Left renal cortex interstitium (tissue), 4 donors: ENCODE data around the gene ERVK3-1. TPM values are rescaled to one million over a fixed set of nuclear protein-coding genes. Genes with fewer than 3 reads are reported as not detected.

Source experiments
- DNase-seq, 4 donors: peaks; one replicate each; pipeline ENCODE4 v3.0.0-alpha.2; 2013; ENCODE audit warnings: low read depth in 4 of 4, low spot score in 2 of 4, missing footprints in 1 of 4
- polyA plus RNA-seq, 4 donors: library from polyadenylated mRNA; unstranded; fragments of 120-200 nt; gene quantifications; one replicate each; pipeline ENCODE4 v1.2.1, GENCODE V29; 2013; ENCODE audit not compliant: insufficient read length in 4 of 4

Gene ERVK3-1
- polyA plus RNA-seq, 4 donors = 49.7 to 58.3 (median 51.6) TPM

DNA sequence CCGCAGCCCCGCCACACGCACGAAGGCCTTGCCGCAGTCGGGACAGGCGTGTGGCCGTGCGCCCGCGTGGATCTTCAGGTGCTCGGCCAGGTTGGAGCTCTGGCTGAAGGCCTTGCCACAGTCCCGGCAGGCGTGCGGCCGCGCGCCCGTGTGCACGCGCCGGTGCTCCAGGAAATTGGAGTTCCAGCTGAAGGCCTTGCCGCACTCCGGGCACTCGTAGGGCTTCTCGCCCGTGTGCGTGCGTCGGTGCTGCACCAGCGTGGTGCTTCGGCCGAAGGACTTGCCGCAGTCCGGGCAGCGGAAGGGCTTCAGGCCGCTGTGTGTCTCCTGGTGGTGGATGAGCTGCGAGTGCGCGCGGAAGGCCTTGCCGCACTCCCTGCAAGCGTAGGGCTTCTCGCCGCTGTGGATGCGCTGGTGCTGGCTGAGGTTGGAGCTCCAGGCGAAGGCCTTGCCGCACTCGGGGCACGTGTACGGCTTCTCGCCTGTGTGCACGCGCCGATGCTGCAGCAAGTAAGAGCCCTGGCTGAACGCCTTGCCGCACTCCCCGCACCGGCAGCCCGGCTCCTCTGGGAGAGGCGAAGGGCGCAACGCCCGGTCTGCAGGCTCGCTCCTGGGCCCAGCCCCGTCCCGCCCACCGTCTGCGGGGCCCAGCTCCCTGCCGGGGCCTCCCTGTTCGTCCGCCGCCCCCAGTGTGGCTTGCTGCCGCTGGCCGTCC lies 51.7 kb downstream of the ERVK3-1 start:
- peak in 1 of 4 donors; percentile 23 for DNase-seq

DNA sequence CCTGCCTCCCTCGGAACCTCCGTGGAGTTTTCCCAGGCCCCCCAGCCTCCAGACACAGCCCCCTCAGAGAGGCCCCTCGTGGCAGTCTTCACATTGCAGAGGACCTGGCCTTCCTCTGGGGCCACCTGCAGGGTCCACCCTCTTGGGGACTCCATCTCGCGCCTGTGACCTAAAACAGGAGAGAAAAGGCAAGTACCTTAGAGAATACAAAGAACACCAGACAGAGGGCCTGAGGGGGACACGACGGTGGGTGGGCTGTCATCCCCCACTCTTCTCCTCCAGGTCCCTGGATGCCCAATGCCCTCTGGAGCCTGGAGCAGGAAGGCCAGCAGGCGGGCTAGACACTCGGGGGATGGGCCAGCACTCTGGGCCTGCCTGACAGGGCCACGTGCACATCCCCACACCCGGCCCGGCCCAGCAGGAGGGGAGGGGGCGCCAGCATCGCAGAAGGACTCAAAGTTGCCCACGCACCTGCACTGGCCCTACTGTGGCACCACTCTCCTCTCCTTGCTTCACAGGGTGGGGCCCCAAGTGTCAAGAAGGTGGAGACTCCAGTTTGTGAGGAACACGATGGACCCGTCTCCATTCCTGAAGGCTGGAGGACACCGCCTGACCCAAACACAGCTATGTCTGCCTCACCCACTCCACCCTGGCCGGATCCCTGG lies 52.4 kb downstream of the ERVK3-1 start:
- DNase-seq = no peak

GRCh38 chr19:58361900-58362271 lies 56.7 kb downstream of the ERVK3-1 start:
- DNase-seq = no peak

DNA sequence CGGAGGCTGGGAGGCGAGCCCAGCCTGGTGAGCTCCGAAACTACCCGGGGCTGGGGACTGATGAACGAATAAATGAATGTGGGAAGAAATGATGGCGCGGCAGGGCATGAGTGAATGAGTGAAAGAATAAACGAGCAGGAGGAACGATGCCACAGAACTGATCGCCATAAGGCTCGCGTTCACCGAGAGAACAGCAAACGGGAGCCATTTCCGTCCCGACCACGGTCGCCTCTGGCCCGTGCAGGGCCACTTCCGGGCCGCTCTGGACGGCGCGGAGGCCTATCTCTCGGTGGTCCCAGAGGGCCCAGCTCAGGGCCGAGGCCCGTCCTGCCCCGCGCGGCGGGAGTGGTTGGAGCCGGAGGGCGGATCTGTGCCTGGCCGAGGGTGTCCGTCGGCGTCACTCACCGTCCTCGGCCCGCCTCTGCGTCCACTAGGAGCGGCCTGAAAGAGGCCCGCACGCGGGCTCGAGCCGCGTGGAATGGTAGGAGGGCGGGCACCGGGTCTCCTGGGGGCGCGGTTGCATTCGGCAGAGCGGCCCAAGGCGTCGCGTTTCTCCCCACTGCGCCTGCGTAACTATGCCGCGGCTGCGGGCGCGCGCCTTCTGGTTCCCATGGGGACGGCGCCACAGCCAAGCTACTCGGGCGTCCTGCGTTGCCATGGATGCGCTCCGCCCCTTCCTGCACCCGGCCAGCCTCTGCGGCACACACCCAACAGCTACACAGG lies 57.3 kb downstream of the ERVK3-1 start, which contains the start of gene ZNF497:
ZNF497 (minus strand) TSS at position 480 of the 723 bp plus-strand sequence. CDS start 5,116 bp downstream, outside the sequence.
- DNase-seq = peak; percentile 90 to 93 (median 92)

- DNase-seq = no peak
These were observed 59.0 kb downstream of the ERVK3-1 start for GRCh38 chr19:58364146-58364545.

Other genes starting within 250 kb of the ERVK3-1 start
- 10 to 100 TPM; 19.2 to 31.1 (median 26.1) TPM for gene ZNF135, start 246.1 kb upstream of the ERVK3-1 start, polyA plus RNA-seq
- gene ZSCAN18, start 207.1 kb upstream of the ERVK3-1 start, polyA plus RNA-seq = 100 to 1,000 TPM in 3 of 4 donors, 10 to 100 TPM in 1; 69.8 to 120 (median 111) TPM
- gene ZNF329, start 154.6 kb upstream of the ERVK3-1 start, polyA plus RNA-seq = 10 to 100 TPM; 20.4 to 24.0 (median 21.5) TPM
- 10 to 100 TPM; 17.6 to 25.8 (median 20.7) TPM for gene ZNF274, start 122.3 kb upstream of the ERVK3-1 start, polyA plus RNA-seq
- 10 to 100 TPM; 32.4 to 48.9 (median 35.6) TPM for gene ZNF544, start 76.5 kb upstream of the ERVK3-1 start, polyA plus RNA-seq
- 1 to 10 TPM; 6.1 to 9.9 (median 7.9) TPM for gene ZNF8, start 26.4 kb upstream of the ERVK3-1 start, polyA plus RNA-seq
- gene ZSCAN22, start 21.6 kb downstream of the ERVK3-1 start, polyA plus RNA-seq = 1 to 10 TPM; 3.0 to 4.2 (median 3.5) TPM
- gene A1BG, start 48.1 kb downstream of the ERVK3-1 start, polyA plus RNA-seq = 1 to 10 TPM; 1.3 to 2.0 (median 1.5) TPM
- gene ZNF497, start 57.4 kb downstream of the ERVK3-1 start, polyA plus RNA-seq = 1 to 10 TPM; 3.4 to 7.9 (median 5.6) TPM
- 1 to 10 TPM; 2.6 to 7.1 (median 5.3) TPM for gene ZNF837, start 75.7 kb downstream of the ERVK3-1 start, polyA plus RNA-seq
- gene RPS5, start 81.9 kb downstream of the ERVK3-1 start, polyA plus RNA-seq = 1,000 to 10,000 TPM in 2 of 4 donors, 100 to 1,000 TPM in 2; 891 to 1,257 (median 971) TPM
- not detected for gene RNF225, start 90.3 kb downstream of the ERVK3-1 start, polyA plus RNA-seq
- gene ZNF584, start 103.3 kb downstream of the ERVK3-1 start, polyA plus RNA-seq = 10 to 100 TPM; 11.2 to 14.6 (median 14.3) TPM
- 10 to 100 TPM; 11.9 to 16.1 (median 15.0) TPM for gene ZNF132, start 134.8 kb downstream of the ERVK3-1 start, polyA plus RNA-seq
- gene ZNF324B, start 146.2 kb downstream of the ERVK3-1 start, polyA plus RNA-seq = 1 to 10 TPM; 4.5 to 7.0 (median 5.6) TPM
- gene ZNF324, start 161.7 kb downstream of the ERVK3-1 start, polyA plus RNA-seq = 10 to 100 TPM in 2 of 4 donors, 1 to 10 TPM in 2; 8.9 to 13.5 (median 10.8) TPM
- gene ZNF446, start 171.0 kb downstream of the ERVK3-1 start, polyA plus RNA-seq = 10 to 100 TPM; 12.4 to 24.5 (median 17.9) TPM
- 10 to 100 TPM in 2 of 4 donors, 1 to 10 TPM in 2; 9.7 to 13.4 (median 10.1) TPM for gene SLC27A5, start 206.6 kb downstream of the ERVK3-1 start, polyA plus RNA-seq
- 10 to 100 TPM in 3 of 4 donors, 1 to 10 TPM in 1; 9.0 to 18.3 (median 13.5) TPM for gene ZBTB45, start 214.4 kb downstream of the ERVK3-1 start, polyA plus RNA-seq
- gene TRIM28, start 238.7 kb downstream of the ERVK3-1 start, polyA plus RNA-seq = 100 to 1,000 TPM; 665 to 780 (median 704) TPM
- gene CHMP2A, start 249.7 kb downstream of the ERVK3-1 start, polyA plus RNA-seq = 100 to 1,000 TPM; 118 to 132 (median 126) TPM